Keratinocyte (primary cell): Measurements from ENCODE around the gene NEUROD2. TPM values are rescaled to one million over a fixed set of nuclear protein-coding genes. Genes with fewer than 3 reads are reported as not detected.

Source experiments
- DNase-seq: peaks from one replicate; pipeline ENCODE4 v3.0.0-alpha.2; 2011; ENCODE audit warnings: low read depth, missing footprints, low spot score
- FAIRE-seq: peaks from 2 replicates; lab custom pipeline; 2011; peaks lifted over from hg19 to GRCh38; lab: Jason Lieb, UNC
- H2AFZ ChIP-seq: 2 replicates; pipeline ENCODE4 v1.6.0; 2012; ENCODE audit warnings: low read length, control low read depth, inconsistent platforms; ENCODE audit not compliant: control insufficient read depth
- H3K27ac ChIP-seq: 2 replicates; pipeline ENCODE4 v1.5.1; 2011; ENCODE audit warnings: low read length; ENCODE audit not compliant: control insufficient read depth, insufficient read depth
- H3K27me3 ChIP-seq: 3 replicates; pipeline ENCODE4 v1.6.0; 2011; ENCODE audit warnings: low read length; ENCODE audit not compliant: control insufficient read depth, insufficient read depth; ENCODE audit errors: extremely low read depth
- H3K36me3 ChIP-seq, 2 experiments: 2 replicates in 1 of 2; 3 replicates in 1 of 2; pipeline ENCODE4 v1.5.1; 2011; ENCODE audit warnings: low read length in 2 of 2, mild to moderate bottlenecking in 1 of 2; ENCODE audit not compliant: control insufficient read depth in 2 of 2, insufficient read depth in 2 of 2; ENCODE audit errors: extremely low read depth in 1 of 2
- H3K4me1 ChIP-seq: 3 replicates; pipeline ENCODE4 v1.5.1; 2011; ENCODE audit warnings: low read length; ENCODE audit not compliant: control insufficient read depth, insufficient read depth; ENCODE audit errors: extremely low read depth
- H3K4me2 ChIP-seq: 3 replicates; pipeline ENCODE4 v1.6.0; 2011; ENCODE audit warnings: low read depth, low read length; ENCODE audit not compliant: control insufficient read depth, insufficient read depth; ENCODE audit errors: extremely low read depth
- H3K4me3 ChIP-seq, 3 experiments: fragments of 200-600 bp in 1 of 3; sonication (generic) in 1 of 3; 2 replicates in 2 of 3; 3 replicates in 1 of 3; pipeline ENCODE4 v1.5.1; 2011 to 2016; ENCODE audit warnings: low read length in 3 of 3, mild to moderate bottlenecking in 3 of 3, control low read depth in 2 of 3, inconsistent platforms in 1 of 3, low read depth in 1 of 3, mixed read lengths in 1 of 3, mixed run types in 1 of 3, moderate library complexity in 1 of 3; ENCODE audit not compliant: control insufficient read depth in 2 of 3, insufficient read depth in 2 of 3; ENCODE audit errors: extremely low read depth in 1 of 3
- H3K79me2 ChIP-seq: 2 replicates; pipeline ENCODE4 v1.6.0; 2012; ENCODE audit warnings: low read length; ENCODE audit not compliant: control insufficient read depth, insufficient read depth
- H3K9ac ChIP-seq: 3 replicates; pipeline ENCODE4 v1.6.0; 2011; ENCODE audit warnings: low read length; ENCODE audit not compliant: control insufficient read depth, insufficient read depth; ENCODE audit errors: extremely low read depth
- H3K9me1 ChIP-seq: 3 replicates; pipeline ENCODE4 v1.6.0; 2011; ENCODE audit warnings: low read length; ENCODE audit not compliant: control insufficient read depth, insufficient read depth; ENCODE audit errors: extremely low read depth
- H3K9me3 ChIP-seq: 2 replicates; pipeline ENCODE4 v1.5.1; 2012; ENCODE audit warnings: low read depth, low read length; ENCODE audit not compliant: control insufficient read depth
- H4K20me1 ChIP-seq: 3 replicates; pipeline ENCODE4 v1.6.0; 2011; ENCODE audit warnings: low read length; ENCODE audit not compliant: control insufficient read depth, insufficient read depth; ENCODE audit errors: extremely low read depth
- EZH2 ChIP-seq: IDR thresholded peaks from one replicate; pipeline ENCODE4 v1.6.1; 2012; ENCODE audit warnings: inconsistent platforms, mild to moderate bottlenecking, low read length, moderate library complexity
- dilution Hi-C: fragments of 300-500 bp; cut with MboI; formaldehyde crosslinking; loops from one replicate; pipeline ENCODE4 v1.7.0; 2020; ENCODE audit warnings: low sequenced_read_pairs; ENCODE audit not compliant: extremely low pct_ligation_motif_present
- polyA plus RNA-seq, 5 experiments: library from polyadenylated mRNA; depleted of rRNA in 3 of 5; stranded (reverse) in 3 of 5; stranded (forward) in 1 of 5; unstranded in 1 of 5; fragments of >200 nt; gene quantifications; 1 replicate in 1 of 5; 2 replicates in 3 of 5; 3 replicates in 1 of 5; pipeline versions ENCODE4 v1.2.1 to v1.2.3, GENCODE V29; 2011 to 2012; ENCODE audit warnings: missing spikeins in 2 of 5, low read depth in 1 of 5, low replicate concordance in 1 of 5
- TF ChIP-seq, protein P1 (sequence below), 3 experiments: IDR thresholded peaks in 1 of 3; conservative IDR thresholded peaks in 1 of 3; optimal IDR thresholded peaks in 1 of 3; 2 replicates in 2 of 3; 3 replicates in 1 of 3; pipeline versions ENCODE3 to v1.5.1; 2011; ENCODE audit warnings: low read length in 3 of 3, mild to moderate bottlenecking in 3 of 3, moderate library complexity in 2 of 3, control low read depth in 1 of 3, inconsistent platforms in 1 of 3; ENCODE audit not compliant: insufficient read depth in 2 of 3; ENCODE audit errors: extremely low read depth in 1 of 3

The NEUROD2 gene
- polyA plus RNA-seq, 1 donor (not counting 4 experiments of a cell fraction or from before 2014, with no cell fraction given), result not detected

DNA sequence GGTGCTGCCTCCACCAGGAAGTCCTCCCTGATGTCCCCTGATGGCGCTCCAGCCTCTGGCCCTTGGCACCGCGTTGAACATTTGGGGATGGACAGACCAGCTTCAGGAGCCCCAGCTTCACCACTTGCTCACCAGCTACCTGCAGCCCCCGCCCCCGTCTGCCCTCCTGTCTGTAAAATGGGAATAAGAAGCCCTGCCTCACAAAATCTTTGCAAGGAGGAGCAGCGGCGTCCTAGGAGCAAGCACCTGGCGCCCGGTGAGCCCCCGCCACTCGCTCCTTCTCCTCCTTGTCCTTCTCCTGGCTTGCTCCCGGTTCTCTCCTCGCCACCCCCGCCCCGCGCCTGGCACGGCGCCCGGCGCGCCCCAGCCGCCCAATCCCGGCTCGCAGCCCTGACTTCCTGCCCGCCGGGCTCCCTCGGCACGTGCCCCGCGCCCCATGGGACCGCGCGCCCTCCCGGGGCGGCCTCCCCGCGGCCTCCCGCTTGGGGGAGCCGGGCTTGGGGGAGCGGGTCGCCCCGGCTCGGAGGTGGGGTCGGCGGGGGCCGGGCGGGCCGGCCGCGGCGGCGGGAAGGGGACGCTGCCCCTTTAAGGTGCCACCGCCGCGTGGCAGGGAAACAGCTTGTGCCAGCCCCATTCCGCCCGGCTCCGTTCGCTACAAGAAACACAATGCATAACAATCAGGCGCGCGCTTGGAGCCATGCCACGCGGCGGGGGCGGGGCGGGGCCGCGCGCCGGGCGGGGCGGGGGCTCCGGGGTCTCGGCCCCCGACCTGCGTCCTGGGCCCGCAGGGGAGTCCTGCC, 9.9 kb upstream of the NEUROD2 start:
- peaks cover 6% of the 10 kb centered on the region for H3K4me1 ChIP-seq
- no peaks in the 10 kb centered on the region for H3K9me3 ChIP-seq
- DNase-seq (no peak), FAIRE-seq (no peak)
- TF ChIP-seq, protein P1, sequence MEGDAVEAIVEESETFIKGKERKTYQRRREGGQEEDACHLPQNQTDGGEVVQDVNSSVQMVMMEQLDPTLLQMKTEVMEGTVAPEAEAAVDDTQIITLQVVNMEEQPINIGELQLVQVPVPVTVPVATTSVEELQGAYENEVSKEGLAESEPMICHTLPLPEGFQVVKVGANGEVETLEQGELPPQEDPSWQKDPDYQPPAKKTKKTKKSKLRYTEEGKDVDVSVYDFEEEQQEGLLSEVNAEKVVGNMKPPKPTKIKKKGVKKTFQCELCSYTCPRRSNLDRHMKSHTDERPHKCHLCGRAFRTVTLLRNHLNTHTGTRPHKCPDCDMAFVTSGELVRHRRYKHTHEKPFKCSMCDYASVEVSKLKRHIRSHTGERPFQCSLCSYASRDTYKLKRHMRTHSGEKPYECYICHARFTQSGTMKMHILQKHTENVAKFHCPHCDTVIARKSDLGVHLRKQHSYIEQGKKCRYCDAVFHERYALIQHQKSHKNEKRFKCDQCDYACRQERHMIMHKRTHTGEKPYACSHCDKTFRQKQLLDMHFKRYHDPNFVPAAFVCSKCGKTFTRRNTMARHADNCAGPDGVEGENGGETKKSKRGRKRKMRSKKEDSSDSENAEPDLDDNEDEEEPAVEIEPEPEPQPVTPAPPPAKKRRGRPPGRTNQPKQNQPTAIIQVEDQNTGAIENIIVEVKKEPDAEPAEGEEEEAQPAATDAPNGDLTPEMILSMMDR (optimal IDR thresholded peaks at IDR 0.05 in 1 of 3, IDR thresholded peaks at IDR 0.05 in 1 of 3, conservative IDR thresholded peaks at IDR 0.05 in 1 of 3; ENCODE audit: extremely low read depth in 1 of 3, insufficient read depth in 2 of 3, low read length in 3 of 3), result no peak
- TF ChIP-seq EZH2, result no peak
- H3K9me1 ChIP-seq, result no peaks in the 10 kb centered on the region
- H3K27me3 ChIP-seq, result peaks cover 30% of the 10 kb centered on the region
- H3K79me2 ChIP-seq, result no peaks in the 10 kb centered on the region
- H3K36me3 ChIP-seq, result no peaks in the 10 kb centered on the region
- peak overlapping the region; percentile 92 for H3K4me2 ChIP-seq
- no peaks in the 10 kb centered on the region for H4K20me1 ChIP-seq
- peak overlapping the region; percentile 54 for H3K9ac ChIP-seq
- no peak overlapping the region for H3K27ac ChIP-seq
- H2AFZ ChIP-seq, result no peak overlapping the region
- dilution Hi-C loops, result no loop called here
- H3K4me3 ChIP-seq, result peak overlapping the region; percentile 41 to 77 (median 44)

DNA sequence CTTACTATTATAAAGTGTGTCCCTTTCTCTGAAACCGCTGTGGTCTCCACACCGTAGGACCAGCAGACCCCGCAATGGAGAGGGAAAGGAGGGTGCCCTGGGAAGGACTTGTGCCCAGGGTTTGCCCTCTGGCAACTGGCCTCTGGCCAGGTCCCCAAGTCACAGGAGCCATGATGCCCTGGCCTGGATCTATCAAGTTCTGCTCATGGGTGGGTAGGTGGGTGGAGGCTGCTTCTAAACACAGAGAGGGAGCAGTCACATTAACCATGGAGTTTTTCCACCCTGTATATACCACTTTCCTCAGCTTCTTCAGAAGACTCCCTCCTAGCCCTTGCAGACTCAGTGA, 9.4 kb upstream of the NEUROD2 start:
- dilution Hi-C loops, result no loop called here
- DNase-seq, result no peak
- TF ChIP-seq EZH2, result no peak
- TF ChIP-seq, protein P1 (optimal IDR thresholded peaks at IDR 0.05 in 1 of 3, IDR thresholded peaks at IDR 0.05 in 1 of 3, conservative IDR thresholded peaks at IDR 0.05 in 1 of 3; ENCODE audit: extremely low read depth in 1 of 3, insufficient read depth in 2 of 3, low read length in 3 of 3), result no peak
- Histone ChIP-seq H3K9me3 (no peaks in the 10 kb centered on the region), H3K79me2 (no peaks in the 10 kb centered on the region), H2AFZ (no peak overlapping the region), H3K9ac (no peak overlapping the region), H3K4me2 (peak overlapping the region; percentile 66), H3K9me1 (no peaks in the 10 kb centered on the region), H4K20me1 (no peaks in the 10 kb centered on the region), H3K27ac (no peak overlapping the region), H3K36me3 (no peaks in the 10 kb centered on the region), H3K4me1 (peaks cover 2% of the 10 kb centered on the region), H3K27me3 (peaks cover 32% of the 10 kb centered on the region), H3K4me3 (peak overlapping the region in 2 of 3 experiments; percentile 44 to 77)
- FAIRE-seq, result no peak
